Stimulated activated CD8-positive, alpha-beta memory T cell treated with anti-CD3 and anti-CD28 coated beads, Interleukin-12 subunit alpha, Interleukin-12 subunit beta, amount 100 ng/mL, for 24 hours (primary cell): ENCODE measurements around the gene FGF18.
"Not testable (repeated sequence)": the region's sequence is repeated elsewhere in the genome, so short reads cannot be mapped to it uniquely, and the experiment has no call there.

Experiments used
- DNase-seq: peaks from one replicate; pipeline ENCODE4 v3.0.0-alpha.2; 2020; ENCODE audit errors: extremely low read depth

Gene FGF18, protein sequence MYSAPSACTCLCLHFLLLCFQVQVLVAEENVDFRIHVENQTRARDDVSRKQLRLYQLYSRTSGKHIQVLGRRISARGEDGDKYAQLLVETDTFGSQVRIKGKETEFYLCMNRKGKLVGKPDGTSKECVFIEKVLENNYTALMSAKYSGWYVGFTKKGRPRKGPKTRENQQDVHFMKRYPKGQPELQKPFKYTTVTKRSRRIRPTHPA

DNA sequence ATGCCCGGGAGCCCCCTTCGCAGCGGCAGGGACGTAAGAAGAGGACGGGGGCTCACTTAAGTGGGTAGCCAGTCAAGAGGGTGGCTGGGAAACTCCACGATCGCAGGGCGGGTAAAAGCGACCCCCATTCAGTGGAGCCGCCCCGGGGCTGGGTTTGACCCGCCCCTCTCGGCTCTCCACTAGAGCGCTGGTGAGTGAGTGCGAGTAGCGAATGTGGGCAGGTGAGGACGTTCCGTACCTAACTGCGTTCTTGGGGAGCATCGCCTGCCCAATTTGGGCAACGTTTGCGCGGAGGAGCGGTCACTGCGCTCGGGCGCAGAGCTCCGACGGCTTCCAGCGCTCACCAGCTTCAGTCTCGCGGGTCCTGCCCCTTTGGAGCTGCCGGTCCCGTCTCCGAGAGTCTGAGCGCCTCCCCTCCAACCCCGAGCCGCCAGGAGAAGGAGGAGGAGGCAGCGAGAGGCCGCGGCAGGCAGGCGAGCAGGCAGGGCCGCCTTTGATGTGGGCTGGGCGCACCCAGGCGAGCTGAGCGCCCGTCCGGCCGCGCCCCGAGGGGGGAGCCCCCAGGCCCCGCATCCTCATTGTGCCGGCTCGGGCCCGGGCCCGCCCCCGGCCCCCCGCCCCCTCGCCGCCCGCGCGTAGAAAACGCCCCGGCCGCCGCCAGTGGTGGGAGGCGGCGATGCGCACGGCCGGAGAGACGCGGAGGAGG, at the start of gene FGF18:
TSS of gene FGF18 (plus strand) at position 666 of the 706 bp plus-strand sequence. CDS start 553 bp downstream, outside the sequence.
- DNase-seq, result no peak

DNA sequence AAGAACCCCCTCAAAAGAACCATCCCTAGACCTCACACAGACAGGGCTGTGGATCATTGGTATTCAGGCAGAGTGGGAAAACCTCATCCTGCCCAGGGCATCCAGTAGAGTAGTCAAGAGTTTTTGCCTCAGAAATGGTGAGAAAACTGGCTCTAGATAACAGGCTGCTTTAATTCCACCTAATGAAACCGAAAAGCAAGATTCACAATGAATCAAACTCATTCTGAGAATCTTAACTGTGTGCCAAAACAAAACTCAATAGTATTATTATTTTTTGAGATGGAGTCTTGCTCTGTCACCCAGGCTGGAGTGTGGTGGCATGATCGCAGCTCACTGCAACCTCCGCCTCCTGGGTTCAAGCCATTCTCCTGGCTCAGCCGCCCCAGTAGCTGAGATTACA, 49.5 kb upstream of the FGF18 start:
- no peak for DNase-seq

DNA sequence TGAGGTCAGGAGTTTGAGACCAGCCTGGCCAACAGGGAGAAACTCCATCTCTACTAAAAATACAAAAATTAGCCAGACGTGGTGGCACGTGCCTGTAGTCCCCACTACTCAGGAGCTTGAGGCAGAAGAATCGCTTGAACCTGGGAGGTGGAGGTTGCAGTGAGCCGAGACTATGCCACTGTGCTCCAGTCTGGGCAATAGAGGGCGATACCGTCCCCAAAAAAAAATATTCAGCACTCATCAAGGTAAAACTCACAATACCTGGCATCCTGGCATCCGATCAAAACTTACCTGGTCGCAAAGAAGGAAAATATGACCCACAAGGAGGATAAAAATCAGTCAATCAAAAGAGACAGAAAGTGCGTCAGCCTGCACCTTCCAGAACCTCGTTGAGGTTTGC, 48.6 kb upstream of the FGF18 start:
- not testable (repeated sequence) for DNase-seq

DNA sequence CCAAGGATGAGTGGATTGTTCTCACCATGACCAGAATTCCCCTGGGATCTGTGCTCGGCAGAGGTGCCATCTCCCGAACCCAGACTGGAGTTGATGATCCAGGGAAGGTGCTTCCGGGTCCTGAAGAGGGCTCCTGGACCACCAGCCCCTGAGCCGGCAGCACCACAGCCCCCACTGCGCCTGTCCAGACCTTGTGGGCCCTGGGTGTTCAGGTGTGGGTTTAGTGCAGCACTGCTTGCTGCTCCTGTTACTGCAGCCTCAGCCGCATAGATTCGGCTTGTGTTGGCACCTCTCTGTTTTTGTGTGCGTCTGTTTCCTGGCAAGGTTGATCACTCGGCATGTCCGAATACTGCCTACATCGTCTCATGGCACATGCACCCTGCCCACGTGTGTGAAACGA, 48.1 kb upstream of the FGF18 start:
- DNase-seq, result no peak

DNA sequence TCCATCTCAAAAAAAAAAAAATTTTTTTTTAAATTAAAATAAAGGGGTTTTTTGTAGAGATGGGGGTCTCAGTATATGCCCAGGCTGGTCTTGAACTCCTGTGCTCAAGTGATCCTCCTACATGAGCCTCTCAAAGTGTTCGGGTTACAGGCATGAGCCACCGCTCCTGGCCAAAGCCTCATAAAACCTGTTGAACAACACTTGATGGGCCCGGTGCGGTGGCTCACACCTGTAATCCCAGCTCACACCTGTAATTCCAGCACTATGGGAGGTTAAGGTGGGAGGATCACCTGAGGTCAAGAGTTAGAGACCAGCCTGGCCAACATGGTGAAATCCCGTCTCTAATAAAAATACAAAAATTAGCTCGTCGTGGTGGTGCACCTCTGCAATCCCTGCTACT, 39.5 kb upstream of the FGF18 start:
- DNase-seq, result no peak

DNA sequence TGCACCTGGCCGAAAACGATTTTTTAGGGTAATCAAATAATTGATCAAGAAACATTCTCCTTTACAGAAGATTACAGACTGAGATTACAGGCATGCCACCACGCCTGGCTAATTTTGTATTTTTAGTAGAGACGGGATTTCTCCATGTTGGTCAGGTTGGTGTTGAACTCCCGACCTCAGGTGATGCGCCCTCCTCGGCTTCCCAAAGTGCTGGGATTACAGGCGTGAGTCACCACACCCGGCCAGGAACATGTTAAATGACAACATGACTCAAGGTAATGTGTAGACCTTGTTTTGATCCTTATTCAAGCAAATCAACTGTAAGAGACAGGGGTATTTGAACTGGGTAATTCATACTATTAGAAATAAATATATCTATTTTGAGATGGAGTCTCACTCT, 35.0 kb upstream of the FGF18 start:
- DNase-seq, result not testable (repeated sequence)

DNA sequence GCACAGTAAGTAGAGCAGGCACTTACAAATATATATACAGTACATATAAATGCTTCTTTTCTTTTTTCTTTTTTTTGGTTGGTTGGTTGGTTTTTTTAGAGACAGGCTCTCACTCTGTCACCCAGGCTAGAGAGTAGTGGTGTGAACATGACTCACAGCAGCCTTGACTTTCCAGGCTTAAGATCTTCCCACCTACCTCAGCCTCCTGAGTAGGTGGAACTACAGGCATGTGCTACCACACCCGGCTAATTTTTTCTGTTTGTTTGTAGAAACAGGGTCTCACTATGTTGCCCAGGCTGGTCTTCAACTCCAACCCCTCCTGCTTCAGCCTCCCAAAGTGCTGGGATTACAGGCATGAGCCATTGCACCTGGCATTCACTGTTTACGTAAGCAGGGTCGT, 34.4 kb upstream of the FGF18 start:
- DNase-seq, result not testable (repeated sequence)

DNA sequence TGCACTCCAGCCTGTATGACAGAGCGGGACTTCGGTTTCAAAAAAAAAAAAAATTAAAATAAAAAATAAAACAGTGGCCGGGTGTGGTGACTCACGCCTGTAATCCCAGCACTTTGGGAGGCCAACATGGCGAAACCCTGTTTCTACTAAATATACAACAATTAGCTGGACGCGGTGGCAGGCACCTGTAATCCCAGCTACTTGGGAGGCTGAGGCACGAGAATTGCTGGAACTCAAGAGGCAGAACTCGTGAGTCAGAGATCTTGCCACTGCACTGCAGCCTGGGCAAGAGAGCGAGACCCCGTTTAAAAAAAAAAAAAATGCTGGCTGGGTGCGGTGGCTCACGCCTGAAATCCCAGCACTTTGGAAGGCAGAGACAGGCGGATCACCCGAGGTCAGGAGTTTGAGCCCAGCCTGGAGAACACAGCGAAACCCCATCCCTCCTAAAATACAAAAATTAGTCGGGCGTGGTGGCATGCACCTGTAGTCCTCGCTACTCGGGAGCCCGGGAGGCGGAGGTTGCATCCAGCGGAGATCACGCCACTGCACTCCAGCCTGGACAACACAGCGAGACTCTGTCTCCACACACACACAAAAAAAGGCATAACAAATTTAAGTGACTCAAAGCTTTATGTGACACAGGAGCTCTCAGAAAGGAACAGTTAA, 33.3 kb upstream of the FGF18 start:
- no peak for DNase-seq

DNA sequence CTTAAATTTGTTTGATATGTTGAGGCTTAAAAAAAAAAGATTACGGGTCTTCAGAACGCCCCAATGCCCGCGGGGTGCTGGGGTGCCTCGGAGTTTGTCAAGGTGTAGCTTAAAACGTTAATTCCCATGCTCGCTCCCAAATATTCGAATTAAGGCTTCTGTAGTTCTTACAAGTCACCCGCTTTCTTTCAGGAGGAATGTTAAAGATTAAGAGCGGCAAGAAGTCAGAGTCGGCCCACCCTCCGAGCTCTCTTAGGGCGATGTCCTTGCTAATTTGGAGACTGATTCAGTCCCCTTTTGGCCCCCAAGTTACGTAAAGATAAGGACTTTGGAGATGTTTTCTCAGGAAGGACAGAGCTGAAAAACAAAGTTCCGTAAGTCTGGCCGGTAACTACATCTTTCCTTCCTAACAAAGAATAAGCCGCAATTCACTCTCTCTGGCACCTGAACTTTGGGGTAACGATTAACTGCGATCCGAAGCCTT, 32.5 kb upstream of the FGF18 start:
- DNase-seq, result no peak

DNA sequence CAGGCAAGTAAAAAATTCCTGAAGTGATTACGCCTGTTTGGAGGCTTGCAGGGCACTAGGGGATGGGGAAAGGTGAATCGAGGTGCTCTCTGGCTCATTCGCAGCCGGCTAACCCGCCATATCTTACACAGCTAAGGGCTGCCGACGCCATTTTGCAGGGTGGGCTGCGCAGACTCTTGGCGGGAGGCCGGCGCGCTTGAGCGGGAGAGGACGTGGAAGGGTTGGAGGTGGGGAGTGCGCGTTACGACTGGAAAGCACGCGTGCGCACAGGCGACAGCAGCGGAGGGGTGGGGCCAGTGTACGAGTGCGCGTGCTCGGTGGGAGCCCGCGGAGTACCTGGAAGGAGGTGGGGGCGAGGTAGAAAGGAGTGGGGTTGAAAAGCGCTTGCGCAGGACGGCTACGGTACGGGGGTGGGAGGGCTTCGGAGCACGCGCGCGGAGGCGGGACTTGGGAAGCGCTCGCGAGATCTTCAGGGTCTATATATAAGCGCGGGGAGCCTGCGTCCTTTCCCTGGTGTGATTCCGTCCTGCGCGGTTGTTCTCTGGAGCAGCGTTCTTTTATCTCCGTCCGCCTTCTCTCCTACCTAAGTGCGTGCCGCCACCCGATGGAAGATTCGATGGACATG, 32.0 kb upstream of the FGF18 start, which contains the start of gene NPM1:
TSS of gene NPM1 (plus strand) at position 505 of the 625 bp plus-strand sequence. CDS start at position 605, 100 bp downstream.
- DNase-seq, result peak; percentile 95

DNA sequence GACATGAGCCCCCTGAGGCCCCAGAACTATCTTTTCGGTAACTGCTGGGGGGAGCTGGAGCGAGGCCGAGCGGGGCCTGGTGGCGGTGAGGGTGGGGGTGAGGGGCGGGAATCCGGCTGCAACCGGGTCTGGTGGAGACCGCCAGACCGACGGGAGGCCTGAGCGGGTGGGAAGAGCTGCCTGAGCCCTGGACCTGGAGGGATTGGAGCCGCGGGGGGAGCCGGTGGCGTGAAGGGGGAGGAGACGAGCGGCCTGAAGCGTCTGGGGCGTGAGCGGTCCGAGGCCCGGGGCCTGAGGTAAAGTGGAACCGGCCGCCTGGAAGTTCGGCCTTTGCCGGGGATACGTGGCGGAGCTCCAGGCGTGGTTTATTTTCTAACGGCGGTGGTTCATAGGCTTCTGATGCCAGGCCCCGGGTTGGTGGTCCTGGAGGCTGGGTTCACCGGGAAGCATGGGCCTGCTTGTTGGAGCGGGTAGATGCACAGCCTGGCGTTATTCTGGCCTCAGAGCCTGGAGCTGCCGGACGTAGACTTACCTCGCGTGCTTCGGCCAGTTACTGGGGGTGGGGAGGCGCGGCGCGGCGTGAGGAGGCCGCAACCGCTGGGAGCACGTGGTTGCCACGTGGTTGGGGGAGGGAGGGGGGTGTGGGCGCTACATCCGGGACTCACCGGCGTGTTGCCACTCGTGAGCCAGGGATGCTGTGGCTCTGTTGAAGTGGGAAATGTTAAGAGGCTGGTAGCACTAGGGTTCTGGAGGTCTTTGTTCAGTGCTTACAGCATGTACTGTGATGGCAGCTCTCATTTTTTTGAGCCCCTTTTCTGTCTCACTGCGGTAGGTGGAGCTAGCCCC, 31.3 kb upstream of the FGF18 start:
- peak; percentile 63 for DNase-seq

DNA sequence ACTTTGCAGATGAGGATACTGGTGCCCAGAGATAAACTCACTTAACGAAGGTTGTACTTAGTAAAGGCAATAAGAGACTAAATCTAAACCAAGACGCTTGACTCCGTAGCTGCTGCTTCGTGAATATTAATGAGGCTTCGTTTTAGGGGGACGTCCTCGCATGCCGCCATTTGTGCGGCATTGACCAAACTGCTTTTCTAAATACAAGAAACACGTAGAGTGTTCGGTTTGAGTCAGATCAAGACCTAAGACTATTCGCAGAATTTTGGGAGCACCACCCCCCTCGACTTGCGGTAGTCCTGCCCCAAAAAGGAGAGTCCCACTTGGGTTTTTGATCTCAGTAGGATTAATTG, 30.7 kb upstream of the FGF18 start:
- no peak for DNase-seq

DNA sequence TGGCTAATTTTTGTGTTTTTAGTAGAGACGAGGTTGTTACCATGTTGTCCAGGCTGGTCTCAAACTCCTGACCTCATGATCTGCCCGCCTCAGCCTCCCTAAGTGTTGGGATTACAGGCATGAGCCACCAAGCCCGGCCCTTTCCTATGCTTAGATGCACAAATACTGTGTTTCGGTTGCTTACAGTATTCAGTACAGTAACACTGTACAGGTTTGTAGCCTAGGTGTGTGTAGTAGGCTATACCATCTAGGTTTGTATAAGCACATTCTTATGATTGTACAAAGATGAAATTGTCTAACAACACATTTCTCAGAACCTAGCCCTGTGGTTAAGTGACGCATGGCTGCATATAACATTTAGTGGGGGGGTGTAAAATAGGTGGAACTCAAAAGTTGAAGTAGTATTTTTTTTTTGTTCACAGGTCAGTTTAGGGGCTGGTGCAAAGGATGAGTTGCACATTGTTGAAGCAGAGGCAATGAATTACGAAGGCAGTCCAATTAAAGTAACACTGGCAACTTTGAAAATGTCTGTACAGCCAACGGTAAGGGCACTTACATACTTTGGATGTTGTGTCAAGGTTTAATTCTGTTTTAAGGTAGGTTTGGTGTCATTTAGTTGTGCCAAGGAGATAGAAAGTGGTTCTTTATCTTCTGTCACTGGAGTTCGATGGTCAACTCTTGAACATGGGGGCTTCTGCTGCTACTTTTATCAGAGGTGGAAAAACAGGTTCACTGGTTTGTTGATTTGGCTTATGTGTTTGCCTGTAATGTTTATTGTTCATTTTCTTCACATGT, 28.4 kb upstream of the FGF18 start:
- no peak for DNase-seq

DNA sequence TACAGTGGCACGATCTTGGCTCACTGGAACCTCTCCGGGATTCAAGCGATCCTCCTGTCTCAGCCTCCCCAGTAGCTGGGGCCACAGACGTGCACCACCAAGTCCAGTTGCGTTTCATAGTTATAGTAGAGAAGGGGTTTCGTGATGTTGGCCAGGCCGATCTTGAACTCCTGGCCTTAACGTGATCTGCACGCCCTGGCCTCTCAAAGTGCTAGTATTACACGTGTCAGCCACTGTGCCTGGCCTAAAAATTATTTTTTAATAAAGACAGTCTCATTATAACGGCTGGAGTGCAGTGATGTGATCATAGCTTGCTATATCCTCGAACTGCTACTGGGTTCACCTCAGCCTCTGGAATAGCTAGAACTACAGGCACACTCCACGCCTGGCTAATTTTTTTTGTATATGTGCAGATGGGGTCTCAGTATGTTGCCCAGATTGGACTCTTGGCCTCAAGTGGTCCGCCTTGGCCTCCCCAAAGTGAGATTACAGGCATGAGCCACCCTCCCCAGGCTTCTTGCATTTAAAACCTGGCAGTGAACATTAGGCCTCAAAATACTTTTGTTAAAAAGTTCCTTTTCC, 27.4 kb upstream of the FGF18 start:
- DNase-seq, result no peak

DNA sequence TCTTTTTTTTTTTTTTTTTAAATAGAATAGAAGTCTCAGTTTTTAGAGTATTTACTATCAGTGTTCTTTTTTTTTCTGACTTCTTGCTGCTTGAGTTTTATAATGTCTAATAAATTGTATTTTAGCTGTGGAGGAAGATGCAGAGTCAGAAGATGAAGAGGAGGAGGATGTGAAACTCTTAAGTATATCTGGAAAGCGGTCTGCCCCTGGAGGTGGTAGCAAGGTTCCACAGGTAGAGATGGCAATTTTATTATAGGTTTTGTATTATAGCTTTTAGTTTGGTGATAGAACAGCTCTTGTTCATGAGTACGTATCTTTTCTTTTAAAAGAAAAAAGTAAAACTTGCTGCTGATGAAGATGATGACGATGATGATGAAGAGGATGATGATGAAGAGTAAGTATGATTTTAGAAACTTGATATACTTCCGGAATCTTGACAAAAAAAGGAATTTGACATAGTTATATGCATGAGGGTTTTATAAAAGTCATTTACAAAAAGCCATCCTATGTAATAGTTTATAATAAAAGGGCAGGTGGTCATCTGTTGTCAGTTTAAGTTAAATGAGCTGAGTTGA, 26.8 kb upstream of the FGF18 start:
- DNase-seq, result no peak

DNA sequence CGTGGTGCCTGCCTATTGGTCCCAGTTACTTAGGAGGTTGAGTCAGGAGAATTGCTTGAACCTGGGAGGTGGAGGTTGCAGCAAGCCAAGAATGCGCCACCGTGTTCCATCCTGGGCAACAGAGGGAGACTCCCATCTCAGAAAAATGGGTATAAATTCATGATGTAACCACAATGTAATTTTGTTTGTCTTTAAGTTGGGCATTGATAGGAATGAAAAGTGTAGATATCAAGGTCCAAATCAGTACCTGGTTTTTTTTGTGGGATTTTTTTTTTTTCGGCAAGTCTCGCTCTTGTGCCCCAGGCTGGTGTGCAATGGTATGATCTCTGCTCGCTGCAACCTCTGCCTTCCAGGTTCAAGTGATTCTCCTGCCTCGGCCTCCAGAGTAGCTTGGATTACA, 24.4 kb upstream of the FGF18 start:
- no peak for DNase-seq

DNA sequence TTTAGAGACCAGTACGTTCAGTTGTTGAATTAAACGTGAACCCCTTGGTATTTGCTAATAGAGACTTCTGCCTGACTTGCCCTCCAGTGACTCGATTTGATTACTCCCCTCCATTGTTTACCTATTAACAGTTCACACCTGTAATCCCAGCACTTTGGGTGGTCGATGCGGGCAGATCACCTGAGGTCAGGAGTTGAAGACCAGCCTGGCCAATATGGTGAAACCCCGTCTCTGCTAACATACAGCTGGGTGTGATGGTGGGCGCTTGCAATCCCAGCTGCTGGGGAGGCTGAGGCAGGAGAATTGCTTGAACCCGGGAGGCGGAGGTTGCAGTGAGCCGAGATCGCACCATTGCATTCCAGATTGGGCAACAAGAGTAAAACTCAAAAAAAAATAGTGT, 22.9 kb upstream of the FGF18 start:
- DNase-seq, result not testable (repeated sequence)

DNA sequence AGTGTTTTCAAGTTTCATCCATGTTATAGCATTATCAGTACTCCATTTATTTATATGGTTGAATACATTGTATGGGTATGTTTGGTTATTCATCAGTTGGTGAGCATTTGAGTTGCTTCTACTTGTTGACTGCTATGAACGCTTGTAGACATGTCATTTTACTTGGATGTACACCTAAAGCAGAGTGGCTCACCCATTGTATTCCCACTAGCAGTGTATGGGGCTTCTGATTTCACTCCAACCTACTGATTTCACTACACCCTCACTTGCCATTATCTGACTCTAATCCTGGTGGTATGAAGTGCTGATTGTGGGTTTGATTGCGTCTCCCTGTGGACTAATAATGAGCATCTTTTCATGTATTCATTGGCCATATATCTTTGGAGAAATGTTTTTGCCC, 22.3 kb upstream of the FGF18 start:
- no peak for DNase-seq

DNA sequence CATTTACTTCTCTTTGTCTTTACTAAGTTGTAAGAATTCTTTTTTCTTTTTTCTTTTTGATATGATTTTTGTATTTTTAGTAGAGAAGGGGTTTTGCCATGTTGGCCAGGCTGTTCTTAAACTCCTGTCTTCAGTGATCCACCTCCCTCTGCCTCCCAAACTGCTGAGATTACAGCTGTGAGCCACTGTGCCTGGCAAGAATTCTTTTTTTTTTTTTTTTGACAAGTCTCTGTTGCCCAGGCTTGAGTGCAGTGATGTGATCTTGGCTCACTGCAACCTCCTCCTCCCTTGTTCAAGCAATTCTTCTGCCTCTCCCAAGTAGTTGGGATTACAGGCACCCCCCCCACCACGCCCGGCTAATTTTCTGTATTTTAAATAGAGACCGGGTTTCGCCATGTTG, 21.8 kb upstream of the FGF18 start:
- DNase-seq, result no peak

DNA sequence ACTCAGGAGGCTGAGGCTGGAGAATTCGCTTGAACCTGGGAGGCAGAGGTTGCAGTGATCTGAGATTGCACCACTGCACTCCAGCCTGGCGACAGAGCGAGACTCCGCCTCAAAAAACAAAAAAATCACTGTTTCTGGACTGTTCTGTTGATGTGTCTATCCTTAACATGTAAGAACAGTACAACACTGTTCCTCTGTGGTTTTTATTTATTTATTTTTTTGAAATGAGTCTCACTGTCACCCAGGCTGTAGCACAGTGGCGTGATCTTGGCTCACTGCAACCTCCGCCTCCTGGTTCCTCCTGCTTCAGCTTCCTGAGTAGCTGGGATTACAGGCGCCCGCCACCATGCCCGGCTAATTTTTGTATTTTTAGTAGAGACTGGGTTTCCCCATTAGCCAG, 20.8 kb upstream of the FGF18 start:
- DNase-seq, result not testable (repeated sequence)
